H1 (cell line): ENCODE results near the gene TRABD. TPM values are rescaled to one million over a fixed set of nuclear protein-coding genes. Genes with fewer than 3 reads are reported as not detected.

ENCODE experiments used
- CTCF ChIA-PET: fragments of 300-600 bp; sonication (Branson Sonifier 250); formaldehyde crosslinking; loops from one replicate; lab custom pipeline; 2021; ENCODE audit not compliant: partially characterized antibody; lab: Charles Lee
- POLR2A ChIA-PET: fragments of 300-600 bp; sonication (Branson Sonifier 250); formaldehyde crosslinking; loops from one replicate; lab custom pipeline; 2021; ENCODE audit warnings: inconsistent platforms; ENCODE audit not compliant: partially characterized antibody; lab: Charles Lee
- DNase-seq, 2 experiments: peaks; one replicate each; pipeline versions ENCODE4 v3.0.0 to v3.0.0-alpha.2; 2010 to 2022; ENCODE audit warnings: low spot score in 2 of 2, low read depth in 1 of 2, mixed read lengths in 1 of 2
- FAIRE-seq: peaks from 2 replicates; lab custom pipeline; 2011; peaks lifted over from hg19 to GRCh38; lab: Jason Lieb, UNC
- H2AFZ ChIP-seq: 2 replicates; pipeline ENCODE4 v1.8.1; 2012; ENCODE audit warnings: low read length, inconsistent platforms
- H2AK5ac ChIP-seq: 2 replicates; pipeline ENCODE4 v1.6.1; 2013; ENCODE audit warnings: low read depth, low read length
- H2BK120ac ChIP-seq: replicated peaks from 2 replicates; pipeline ENCODE3; 2013; ENCODE audit warnings: low read depth, low read length, inconsistent platforms
- H2BK12ac ChIP-seq: 2 replicates; pipeline ENCODE4 v1.6.1; 2013; ENCODE audit warnings: low read depth, low read length
- H2BK15ac ChIP-seq: 2 replicates; pipeline ENCODE4 v1.6.1; 2013; ENCODE audit warnings: low read length
- H2BK20ac ChIP-seq: 2 replicates; pipeline ENCODE4 v1.6.1; 2013; ENCODE audit warnings: low read length
- H2BK5ac ChIP-seq: 2 replicates; pipeline ENCODE4 v1.6.1; 2013; ENCODE audit warnings: low read depth, low read length
- H3K14ac ChIP-seq: 2 replicates; pipeline ENCODE4 v1.6.1; 2013; ENCODE audit warnings: inconsistent platforms; ENCODE audit not compliant: insufficient read length
- H3K18ac ChIP-seq: 2 replicates; pipeline ENCODE4 v1.6.1; 2013; ENCODE audit warnings: low read length; ENCODE audit errors: extremely low read depth
- H3K23ac ChIP-seq: 2 replicates; pipeline ENCODE4 v1.6.1; 2013; ENCODE audit warnings: inconsistent platforms; ENCODE audit not compliant: insufficient read length
- H3K23me2 ChIP-seq: 2 replicates; pipeline ENCODE4 v1.6.1; 2013; ENCODE audit warnings: low read depth, low read length
- H3K27ac ChIP-seq: 2 replicates; pipeline ENCODE4 v1.6.1; 2011; ENCODE audit warnings: low read depth, low read length, inconsistent platforms
- H3K27me3 ChIP-seq, 4 experiments: replicated peaks in 1 of 4; 1 replicate in 1 of 4; 2 replicates in 3 of 4; pipeline versions ENCODE4 v1.6.1 to v1.8.1; 2011 to 2013; ENCODE audit warnings: low read length in 3 of 4, mild to moderate bottlenecking in 3 of 4, inconsistent platforms in 2 of 4, mixed read lengths in 2 of 4, moderate library complexity in 1 of 4; ENCODE audit not compliant: control insufficient read depth in 3 of 4, insufficient read depth in 3 of 4; ENCODE audit errors: extremely low read depth in 1 of 4
- H3K36me3 ChIP-seq, 4 experiments: 2 replicates each; pipeline versions ENCODE4 v1.6.1 to v1.8.1; 2011 to 2013; ENCODE audit warnings: mild to moderate bottlenecking in 4 of 4, low read length in 3 of 4, moderate library complexity in 2 of 4, control low read depth in 1 of 4, inconsistent platforms in 1 of 4; ENCODE audit not compliant: insufficient read depth in 4 of 4, control insufficient read depth in 2 of 4
- H3K4ac ChIP-seq: replicated peaks from 2 replicates; pipeline ENCODE3; 2013; ENCODE audit warnings: low read length, low read depth, mixed read lengths, inconsistent platforms; ENCODE audit not compliant: insufficient read length
- H3K4me1 ChIP-seq, 4 experiments: replicated peaks in 1 of 4; 1 replicate in 1 of 4; 2 replicates in 3 of 4; pipeline versions ENCODE4 v1.6.1 to v1.8.1; 2011 to 2013; ENCODE audit warnings: low read length in 3 of 4, inconsistent platforms in 2 of 4, mixed read lengths in 1 of 4; ENCODE audit not compliant: insufficient read depth in 4 of 4, control insufficient read depth in 3 of 4
- H3K4me2 ChIP-seq, 2 experiments: 2 replicates each; pipeline versions ENCODE4 v1.6.1 to v1.8.1; 2011 to 2013; ENCODE audit warnings: low read depth in 2 of 2, low read length in 2 of 2, control low read depth in 1 of 2, inconsistent platforms in 1 of 2, mild to moderate bottlenecking in 1 of 2; ENCODE audit not compliant: insufficient read depth in 1 of 2
- H3K4me3 ChIP-seq, 4 experiments: fragments of 200-600, 300-600 bp in 1 of 4; sonication (generic), shearing (Covaris generic), sonication (Bioruptor Twin) in 1 of 4; 2 replicates each; pipeline versions ENCODE4 v1.5.1 to v1.8.1; 2011 to 2016; ENCODE audit warnings: low read length in 4 of 4, low read depth in 3 of 4, control low read depth in 2 of 4, inconsistent platforms in 2 of 4, mild to moderate bottlenecking in 2 of 4, mixed read lengths in 1 of 4, moderate library complexity in 1 of 4; ENCODE audit not compliant: insufficient read depth in 2 of 4; ENCODE audit errors: extremely low read depth in 1 of 4
- H3K56ac ChIP-seq: replicated peaks from 2 replicates; pipeline ENCODE3; 2013; ENCODE audit warnings: low read depth, mild to moderate bottlenecking, mixed read lengths, low read length, inconsistent platforms; ENCODE audit not compliant: insufficient read length
- H3K79me1 ChIP-seq: 2 replicates; pipeline ENCODE4 v1.6.1; 2013; ENCODE audit warnings: low read depth, low read length, control low read depth
- H3K79me2 ChIP-seq, 2 experiments: 2 replicates each; pipeline versions ENCODE4 v1.6.1 to v1.8.1; 2012 to 2013; ENCODE audit warnings: low read length in 2 of 2, mild to moderate bottlenecking in 2 of 2, inconsistent platforms in 1 of 2; ENCODE audit not compliant: insufficient read depth in 2 of 2, control insufficient read depth in 1 of 2
- H3K9ac ChIP-seq, 4 experiments: replicated peaks in 1 of 4; 1 replicate in 1 of 4; 2 replicates in 3 of 4; pipeline versions ENCODE4 v1.6.1 to v1.8.1; 2011 to 2013; ENCODE audit warnings: low read depth in 3 of 4, low read length in 3 of 4, control low read depth in 2 of 4, mild to moderate bottlenecking in 2 of 4, moderate library complexity in 2 of 4, inconsistent platforms in 1 of 4; ENCODE audit errors: extremely low read depth in 1 of 4
- H3K9me3 ChIP-seq, 2 experiments: 2 replicates each; pipeline versions ENCODE4 v1.6.1 to v1.8.1; 2012 to 2013; ENCODE audit warnings: mild to moderate bottlenecking in 2 of 2, moderate library complexity in 2 of 2, control low read depth in 1 of 2, inconsistent platforms in 1 of 2, low read depth in 1 of 2, low read length in 1 of 2, mixed read lengths in 1 of 2; ENCODE audit not compliant: insufficient read depth in 2 of 2
- H4K20me1 ChIP-seq, 2 experiments: replicated peaks in 1 of 2; 2 replicates each; pipeline versions ENCODE3 to v1.8.1; 2011 to 2013; ENCODE audit warnings: inconsistent platforms in 2 of 2, low read length in 2 of 2, mild to moderate bottlenecking in 1 of 2; ENCODE audit not compliant: insufficient read depth in 2 of 2, control insufficient read depth in 1 of 2
- H4K5ac ChIP-seq: 2 replicates; pipeline ENCODE4 v1.6.1; 2013; ENCODE audit warnings: low read length, low read depth, mixed read lengths, inconsistent platforms; ENCODE audit not compliant: insufficient read length
- H4K8ac ChIP-seq: 2 replicates; pipeline ENCODE4 v1.8.0; 2013; ENCODE audit warnings: mild to moderate bottlenecking, moderate library complexity, low read length, inconsistent platforms; ENCODE audit not compliant: insufficient read depth; ENCODE audit errors: extremely low read depth
- H4K91ac ChIP-seq: replicated peaks from 2 replicates; pipeline ENCODE3; 2013; ENCODE audit warnings: low read length, mixed read lengths, inconsistent platforms; ENCODE audit not compliant: insufficient read length
- CBX5 ChIP-seq: fragments of 300-800, 300-1000 bp; sonication (generic); IDR thresholded peaks from 2 replicates; pipeline ENCODE4 v1.7.1; 2016; ENCODE audit warnings: antibody characterized with exemption, low read length, low read depth
- CREB1 ChIP-seq: IDR thresholded peaks from 2 replicates; pipeline ENCODE4 v1.6.1; 2012; ENCODE audit warnings: inconsistent platforms
- NANOG ChIP-seq: IDR thresholded peaks from 2 replicates; pipeline ENCODE4 v1.6.1; 2011; ENCODE audit warnings: low read length, low read depth, mild to moderate bottlenecking, inconsistent platforms; ENCODE audit not compliant: insufficient read depth, poor library complexity, severe bottlenecking
- NRF1 ChIP-seq: IDR thresholded peaks from 2 replicates; pipeline ENCODE4 v1.6.1; 2011; ENCODE audit warnings: mild to moderate bottlenecking, low read depth, low read length, improper control_type of control experiment
- POU5F1 ChIP-seq: IDR thresholded peaks from 2 replicates; pipeline ENCODE4 v1.6.1; 2011; ENCODE audit warnings: low read depth, mild to moderate bottlenecking, low read length, moderate library complexity
- RAD21 ChIP-seq, 2 experiments: IDR thresholded peaks in 1 of 2; conservative IDR thresholded peaks in 1 of 2; 2 replicates each; pipeline ENCODE4 v1.6.1; 2011; ENCODE audit warnings: low read depth in 2 of 2, low read length in 2 of 2, improper control_type of control experiment in 1 of 2, inconsistent platforms in 1 of 2, mild to moderate bottlenecking in 1 of 2, moderate library complexity in 1 of 2
- SAP30 ChIP-seq: fragments of 300-600 bp; sonication (generic); IDR thresholded peaks from 2 replicates; pipeline ENCODE4 v1.7.1; 2012; ENCODE audit warnings: low read length, moderate library complexity, mild to moderate bottlenecking, inconsistent platforms; ENCODE audit not compliant: insufficient read depth, insufficient replicate concordance
- SP4 ChIP-seq: IDR thresholded peaks from 2 replicates; pipeline ENCODE4 v1.6.1; 2012; ENCODE audit warnings: low read length, inconsistent platforms
- SRF ChIP-seq: IDR thresholded peaks from 2 replicates; pipeline ENCODE4 v1.6.1; 2011; ENCODE audit warnings: mild to moderate bottlenecking, low read depth, low read length, moderate library complexity
- TAF7 ChIP-seq: optimal IDR thresholded peaks from 2 replicates; pipeline ENCODE3; 2011; ENCODE audit warnings: low read depth, mild to moderate bottlenecking, inconsistent platforms, low read length, moderate library complexity, borderline replicate concordance
- TEAD4 ChIP-seq: IDR thresholded peaks from 2 replicates; pipeline ENCODE4 v1.6.1; 2012; ENCODE audit warnings: low read depth, low read length, inconsistent platforms, mixed read lengths
- WGBS, 2 experiments: shearing (Covaris generic) in 1 of 2; methylation state at CpG; one replicate each; pipeline versions ENCODE4 v1.1.6 to v1.1.7; 2013 to 2015; ENCODE audit warnings: low lambda C conversion rate in 2 of 2, mixed read lengths in 2 of 2, inconsistent platforms in 1 of 2, low coverage in 1 of 2, missing lambda C conversion rate in 1 of 2; ENCODE audit not compliant: insufficient replicate concordance in 2 of 2, insufficient coverage in 1 of 2, insufficient read length in 1 of 2; ENCODE audit errors: extremely low coverage in 1 of 2, missing lambda C conversion rate in 1 of 2; 5-methylcytosine and 5-hydroxymethylcytosine counted together
- polyA plus RNA-seq, 7 experiments: library from polyadenylated mRNA; depleted of rRNA in 3 of 7; stranded (reverse) in 5 of 7; unstranded in 2 of 7; fragments of >200 nt in 5 of 7; fragments of 200-250 nt in 2 of 7; gene quantifications; 1 replicate in 5 of 7; 2 replicates in 1 of 7; 4 replicates in 1 of 7; pipeline versions ENCODE4 v1.2.1 to v1.2.3, GENCODE V29; 2011 to 2013; ENCODE audit warnings: missing spikeins in 2 of 7, mixed read lengths in 2 of 7
- total RNA-seq: library from RNA; stranded (reverse); fragmentation: NEBNext Ultra II Directional; extraction: Animal tissue kit (Norgen Biotek cat#: 25700); gene quantifications from 2 replicates; pipeline ENCODE4 v1.2.1, GENCODE V29; 2021
- TF ChIP-seq, protein P1 (sequence below): IDR thresholded peaks from 2 replicates; pipeline ENCODE4 v1.6.1; 2011; ENCODE audit warnings: low read depth, mild to moderate bottlenecking, low read length; ENCODE audit not compliant: insufficient read depth
- TF ChIP-seq, protein P2 (sequence below): IDR thresholded peaks from 2 replicates; pipeline ENCODE4 v1.6.1; 2012; ENCODE audit warnings: inconsistent platforms

The TRABD gene
- total and polyA plus RNA-seq, 2 of the 8 experiments (the other 6 are each of a cell fraction or from before 2014, with no cell fraction given) = 44.2 to 57.5 TPM

- no peak overlapping the region for H3K4ac ChIP-seq
- H3K4me3 ChIP-seq = no peak overlapping the region
- H3K9ac ChIP-seq = no peak overlapping the region
- CTCF ChIA-PET = interaction anchor here (0.6 to 3.0 kb wide), 22 partner anchors 7 to 334 kb away, joined by 3 to 11 read pairs (median 4); partner anchors contain the start of gene TRABD
- DNase-seq (no peak), FAIRE-seq (no peak)
- no peak overlapping the region for H2AFZ ChIP-seq
- no peak overlapping the region for H2BK120ac ChIP-seq
- no peak overlapping the region for H2AK5ac ChIP-seq
- H4K91ac ChIP-seq = no peak overlapping the region
- no peaks in the 10 kb centered on the region for H3K79me1 ChIP-seq
- no peak overlapping the region for H2BK20ac ChIP-seq
- no peak overlapping the region for H3K56ac ChIP-seq
- no peak overlapping the region for H3K23ac ChIP-seq
- no peak overlapping the region for H2BK12ac ChIP-seq
- H3K14ac ChIP-seq = no peak overlapping the region
- H4K5ac ChIP-seq = no peak overlapping the region
- 89% methylated on average over 7 of the region's 7 CpGs; no CpG with 5 or more reads in 1 of the 2 experiments for WGBS, 2 experiments
- H3K36me3 ChIP-seq = no peaks in the 10 kb centered on the region
- no peaks in the 10 kb centered on the region for H3K9me3 ChIP-seq
- no peak overlapping the region for H3K18ac ChIP-seq
- no peaks in the 10 kb centered on the region for H3K23me2 ChIP-seq
- 0 out of 7 replicates have a peak, but pooled peaks cover 0 to 1% (median 0%) of the 10 kb centered on the region in 4 experiments for H3K27me3 ChIP-seq
- no peak overlapping the region for H2BK15ac ChIP-seq
- POLR2A ChIA-PET = interaction anchor here (1.2 kb wide), 1 partner anchor 69 kb away, joined by 4 read pairs; no protein-coding TSS in a partner anchor
- H4K8ac ChIP-seq = no peak overlapping the region
- H3K4me1 ChIP-seq = no peaks in the 10 kb centered on the region; a peak in 2 of 7 replicates
- peaks cover 0 to 2% of the 10 kb centered on the region in 2 experiments for H4K20me1 ChIP-seq
- no peak overlapping the region for H2BK5ac ChIP-seq
- no peaks in the 10 kb centered on the region for H3K79me2 ChIP-seq
- no peak overlapping the region for H3K27ac ChIP-seq
- no peak overlapping the region for H3K4me2 ChIP-seq
- TF ChIP-seq RAD21 (IDR thresholded peaks at IDR 0.05 in 1 of 2, conservative IDR thresholded peaks at IDR 0.05 in 1 of 2; ENCODE audit: low read depth in 2 of 2, low read length in 2 of 2) (no peak), CBX5 (no peak), SRF (no peak), NRF1 (no peak), TEAD4 (no peak), SAP30 (no peak), CREB1 (no peak), POU5F1 (no peak), TAF7 (no peak), SP4 (no peak), NANOG (no peak)
- TF ChIP-seq, protein P1, sequence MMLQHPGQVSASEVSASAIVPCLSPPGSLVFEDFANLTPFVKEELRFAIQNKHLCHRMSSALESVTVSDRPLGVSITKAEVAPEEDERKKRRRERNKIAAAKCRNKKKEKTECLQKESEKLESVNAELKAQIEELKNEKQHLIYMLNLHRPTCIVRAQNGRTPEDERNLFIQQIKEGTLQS = no peak
- TF ChIP-seq, protein P2, sequence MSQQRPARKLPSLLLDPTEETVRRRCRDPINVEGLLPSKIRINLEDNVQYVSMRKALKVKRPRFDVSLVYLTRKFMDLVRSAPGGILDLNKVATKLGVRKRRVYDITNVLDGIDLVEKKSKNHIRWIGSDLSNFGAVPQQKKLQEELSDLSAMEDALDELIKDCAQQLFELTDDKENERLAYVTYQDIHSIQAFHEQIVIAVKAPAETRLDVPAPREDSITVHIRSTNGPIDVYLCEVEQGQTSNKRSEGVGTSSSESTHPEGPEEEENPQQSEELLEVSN = no peak
These were observed 42.6 kb upstream of the TRABD start for GRCh38 chr22:50143096-50143495.
